Epithelial cell of proximal tubule (primary cell): Measurements from ENCODE around the gene CHCHD10. TPM values are rescaled to one million over a fixed set of nuclear protein-coding genes. Genes with fewer than 3 reads are reported as not detected.

Experiments
- DNase-seq: peaks from one replicate; pipeline ENCODE4 v3.0.0-alpha.2; 2011; ENCODE audit warnings: low read depth
- H3K4me3 ChIP-seq: 2 replicates; pipeline ENCODE4 v1.5.1; 2011; ENCODE audit warnings: low read depth, mild to moderate bottlenecking, low read length
- total RNA-seq: library from RNA; depleted of rRNA; stranded (reverse); fragments of >200 nt; gene quantifications from 2 replicates; pipeline ENCODE4 v1.2.3, GENCODE V29; 2015
- TF ChIP-seq, protein P1 (sequence below): conservative IDR thresholded peaks from 2 replicates; pipeline ENCODE4 v1.5.1; 2012; ENCODE audit warnings: low read depth, mild to moderate bottlenecking, low read length

CHCHD10 gene
- total RNA-seq, 1 donor from 2014 or later, result 37.1 TPM

DNA sequence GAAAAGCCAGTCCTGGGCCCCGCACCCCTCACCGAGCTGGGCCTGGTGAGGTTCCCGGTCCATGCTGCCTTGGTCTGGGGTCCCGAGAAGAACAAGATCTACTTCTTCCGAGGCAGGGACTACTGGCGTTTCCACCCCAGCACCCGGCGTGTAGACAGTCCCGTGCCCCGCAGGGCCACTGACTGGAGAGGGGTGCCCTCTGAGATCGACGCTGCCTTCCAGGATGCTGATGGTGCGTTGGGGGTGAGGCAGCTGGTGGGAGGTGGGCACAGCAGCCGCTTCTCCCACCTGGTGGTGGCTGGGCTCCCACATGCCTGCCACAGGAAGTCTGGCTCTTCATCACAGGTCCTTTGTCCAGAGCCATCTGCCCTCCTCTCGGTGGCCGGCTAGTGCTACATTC, 14.5 kb upstream of the CHCHD10 start:
- no peak for DNase-seq
- TF ChIP-seq, protein P1, sequence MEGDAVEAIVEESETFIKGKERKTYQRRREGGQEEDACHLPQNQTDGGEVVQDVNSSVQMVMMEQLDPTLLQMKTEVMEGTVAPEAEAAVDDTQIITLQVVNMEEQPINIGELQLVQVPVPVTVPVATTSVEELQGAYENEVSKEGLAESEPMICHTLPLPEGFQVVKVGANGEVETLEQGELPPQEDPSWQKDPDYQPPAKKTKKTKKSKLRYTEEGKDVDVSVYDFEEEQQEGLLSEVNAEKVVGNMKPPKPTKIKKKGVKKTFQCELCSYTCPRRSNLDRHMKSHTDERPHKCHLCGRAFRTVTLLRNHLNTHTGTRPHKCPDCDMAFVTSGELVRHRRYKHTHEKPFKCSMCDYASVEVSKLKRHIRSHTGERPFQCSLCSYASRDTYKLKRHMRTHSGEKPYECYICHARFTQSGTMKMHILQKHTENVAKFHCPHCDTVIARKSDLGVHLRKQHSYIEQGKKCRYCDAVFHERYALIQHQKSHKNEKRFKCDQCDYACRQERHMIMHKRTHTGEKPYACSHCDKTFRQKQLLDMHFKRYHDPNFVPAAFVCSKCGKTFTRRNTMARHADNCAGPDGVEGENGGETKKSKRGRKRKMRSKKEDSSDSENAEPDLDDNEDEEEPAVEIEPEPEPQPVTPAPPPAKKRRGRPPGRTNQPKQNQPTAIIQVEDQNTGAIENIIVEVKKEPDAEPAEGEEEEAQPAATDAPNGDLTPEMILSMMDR, result no peak

GRCh38 chr22:23781511-23782183, 13.9 kb upstream of the CHCHD10 start:
- DNase-seq, result no peak
- TF ChIP-seq, protein P1, result no peak
- no peak overlapping the region for H3K4me3 ChIP-seq

More for the DNA sequence above, 14.5 kb upstream of the CHCHD10 start:
- no peak overlapping the region for H3K4me3 ChIP-seq

GRCh38 chr22:23781065-23781464, 13.3 kb upstream of the CHCHD10 start:
- TF ChIP-seq, protein P1, result no peak

DNA sequence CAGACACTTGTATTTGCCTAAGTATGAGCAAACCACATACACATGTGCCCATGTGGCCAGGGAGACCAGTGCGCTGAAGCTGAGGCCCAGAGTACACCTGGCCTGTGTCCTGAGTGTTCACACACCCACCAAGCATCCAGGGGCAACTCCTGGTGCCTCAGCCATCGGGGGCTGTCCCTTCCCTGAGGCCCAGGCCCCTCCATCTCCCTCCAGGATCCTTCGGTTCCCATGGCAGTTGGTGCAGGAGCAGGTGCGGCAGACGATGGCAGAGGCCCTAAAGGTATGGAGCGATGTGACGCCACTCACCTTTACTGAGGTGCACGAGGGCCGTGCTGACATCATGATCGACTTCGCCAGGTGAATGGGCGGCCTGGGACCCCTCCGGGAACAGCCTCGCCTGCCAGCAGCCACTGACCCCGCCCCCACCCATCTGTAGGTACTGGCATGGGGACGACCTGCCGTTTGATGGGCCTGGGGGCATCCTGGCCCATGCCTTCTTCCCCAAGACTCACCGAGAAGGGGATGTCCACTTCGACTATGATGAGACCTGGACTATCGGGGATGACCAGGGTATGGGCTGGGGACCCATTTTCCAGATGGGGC, 12.5 kb upstream of the CHCHD10 start:
- TF ChIP-seq, protein P1, result no peak
- H3K4me3 ChIP-seq, result no peak overlapping the region

More at GRCh38 chr22:23781065-23781464, 13.3 kb upstream of the CHCHD10 start:
- no peak overlapping the region for H3K4me3 ChIP-seq
- no peak for DNase-seq

GRCh38 chr22:23779731-23780130, 12.0 kb upstream of the CHCHD10 start:
- TF ChIP-seq, protein P1, result no peak
- no peak overlapping the region for H3K4me3 ChIP-seq
- DNase-seq, result no peak

More for the DNA sequence above, 12.5 kb upstream of the CHCHD10 start:
- DNase-seq, result no peak

DNA sequence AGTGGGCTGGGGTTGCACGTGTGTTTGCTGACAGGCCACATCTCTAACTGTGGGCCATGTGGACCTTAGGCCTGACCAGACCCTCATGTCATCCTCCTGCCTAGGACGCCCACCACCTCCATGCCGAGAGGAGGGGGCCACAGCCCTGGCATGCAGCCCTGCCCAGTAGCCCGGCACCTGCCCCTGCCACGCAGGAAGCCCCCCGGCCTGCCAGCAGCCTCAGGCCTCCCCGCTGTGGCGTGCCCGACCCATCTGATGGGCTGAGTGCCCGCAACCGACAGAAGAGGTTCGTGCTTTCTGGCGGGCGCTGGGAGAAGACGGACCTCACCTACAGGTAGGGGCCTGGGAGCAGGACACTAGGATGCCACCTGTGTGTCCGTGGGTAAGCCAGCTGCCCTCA, 11.3 kb upstream of the CHCHD10 start:
- H3K4me3 ChIP-seq, result no peak overlapping the region
- no peak for DNase-seq
- TF ChIP-seq, protein P1, result no peak

- TF ChIP-seq, protein P1, result no peak
- no peak for DNase-seq
- no peak overlapping the region for H3K4me3 ChIP-seq
Measured at GRCh38 chr22:23778577-23778900, 10.8 kb upstream of the CHCHD10 start.
